SK-MEL-5 (cell line): ENCODE data around the gene SH3GLB1. TPM values are rescaled to one million over a fixed set of nuclear protein-coding genes. Genes with fewer than 3 reads are reported as not detected.
A peak's percentile ranks its signal among the peaks of the same experiment; 100 is the strongest.

Experiments
- DNase-seq: peaks from one replicate; pipeline ENCODE4 v3.0.0-alpha.2; 2016; ENCODE audit warnings: low read depth, low spot score
- in situ Hi-C: cut with HindIII; loops from 2 replicates; pipeline ENCODE4 v1.10.0; 2016; ENCODE audit warnings: low sequenced_read_pairs, high pct_unique_total_duplicates, low pct_unique_long_range_greater_than_20kb
- total RNA-seq: library from RNA; depleted of rRNA; stranded (reverse); fragments of >200 nt; shearing (Covaris generic); gene quantifications from 2 replicates; pipeline ENCODE4 v1.2.3, GENCODE V29; 2014

The SH3GLB1 gene
- total RNA-seq, 1 experiment from 2014 or later, result 18.5 TPM

DNA sequence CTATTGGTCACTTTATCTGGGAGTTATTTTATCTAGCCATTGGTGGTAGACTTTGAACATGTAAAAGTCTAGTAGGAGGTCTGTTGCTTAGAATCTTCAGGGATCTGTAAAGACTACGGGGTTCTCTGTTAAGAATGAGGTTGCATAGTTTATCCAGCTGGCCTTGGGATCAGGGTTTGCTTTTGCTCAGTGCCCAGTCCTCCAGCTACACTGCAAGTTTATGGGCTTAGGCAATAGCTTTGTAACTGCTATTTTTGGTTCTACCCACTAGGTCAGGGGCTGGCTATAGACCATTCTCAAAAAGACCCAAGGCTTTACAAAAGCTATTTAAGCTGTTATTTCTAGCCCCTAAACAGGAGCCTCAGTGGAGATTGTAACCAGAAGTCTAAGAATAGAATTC is 9.8 kb downstream of the SH3GLB1 start:
- in situ Hi-C loops, result no loop called here
- no peak for DNase-seq

DNA sequence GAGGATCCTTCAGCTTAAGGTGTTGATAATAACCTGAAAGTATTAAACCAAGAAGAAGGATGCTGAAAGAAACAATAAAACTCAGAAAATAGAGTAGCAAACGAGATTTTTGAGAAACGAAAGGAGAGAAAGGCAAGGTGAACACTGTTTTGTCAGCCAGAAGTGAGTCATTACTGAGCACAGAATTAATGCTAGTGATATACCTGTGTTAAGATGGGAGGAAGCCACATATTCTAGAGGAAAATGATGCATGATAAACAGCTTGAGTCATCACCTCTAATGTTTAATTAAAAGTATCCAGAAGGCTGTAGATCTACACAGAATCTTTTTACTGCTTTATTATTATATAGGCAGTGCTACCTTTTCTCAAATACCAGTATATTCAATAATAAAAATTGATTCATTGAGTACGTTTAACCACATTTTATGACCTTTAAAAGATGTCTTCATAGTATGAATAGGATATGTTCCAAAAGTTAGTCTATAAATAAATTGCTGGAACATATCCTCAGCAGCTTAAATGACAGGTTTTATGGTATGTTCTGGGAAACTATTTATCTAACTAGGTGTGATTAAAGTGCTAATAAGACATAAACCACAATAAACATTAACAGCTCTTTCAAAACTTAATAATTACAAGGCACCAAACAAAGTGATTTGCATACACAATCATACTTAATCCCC is 10.3 kb downstream of the SH3GLB1 start:
- DNase-seq, result no peak
- in situ Hi-C loops, result no loop called here

DNA sequence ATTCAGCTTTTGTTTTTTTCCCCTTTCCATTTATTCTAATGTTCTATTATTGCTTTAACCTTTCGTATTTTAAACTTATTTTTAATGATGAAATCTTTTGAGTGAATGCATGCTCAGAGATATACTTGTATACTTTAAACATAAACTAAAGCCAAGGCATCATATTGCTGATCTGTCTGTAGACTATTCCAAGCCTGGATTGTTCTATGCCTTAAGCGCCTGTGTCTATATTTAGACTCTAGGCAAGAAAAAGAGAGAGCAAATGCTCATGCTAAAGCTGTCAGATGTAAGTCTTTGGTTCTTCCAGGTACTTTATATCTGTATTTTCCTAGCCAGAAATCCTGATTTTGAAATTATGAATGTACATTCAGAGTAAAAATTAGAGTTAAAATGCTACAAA is 14.4 kb downstream of the SH3GLB1 start:
- no peak for DNase-seq
- in situ Hi-C loops, result no loop called here

DNA sequence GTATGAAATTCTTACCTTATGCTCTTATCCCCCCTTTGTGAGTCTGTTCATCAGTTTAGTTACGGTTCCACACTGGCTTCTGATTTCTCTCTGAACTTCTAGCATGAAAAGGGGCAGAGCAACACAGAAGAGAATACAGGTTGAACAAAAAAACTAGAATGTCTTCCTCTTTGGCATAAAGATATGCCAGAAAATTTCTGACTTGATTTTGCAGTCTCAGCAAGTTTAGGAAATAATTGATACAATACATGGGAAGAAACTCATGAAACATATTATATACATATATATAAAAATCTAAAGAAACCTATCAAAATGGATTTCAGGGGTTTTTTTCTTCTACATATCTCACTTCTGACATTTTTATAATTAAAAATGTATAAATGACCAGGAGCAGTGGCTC is 27.0 kb downstream of the SH3GLB1 start:
- in situ Hi-C loops, result no loop called here
- DNase-seq, result no peak

DNA sequence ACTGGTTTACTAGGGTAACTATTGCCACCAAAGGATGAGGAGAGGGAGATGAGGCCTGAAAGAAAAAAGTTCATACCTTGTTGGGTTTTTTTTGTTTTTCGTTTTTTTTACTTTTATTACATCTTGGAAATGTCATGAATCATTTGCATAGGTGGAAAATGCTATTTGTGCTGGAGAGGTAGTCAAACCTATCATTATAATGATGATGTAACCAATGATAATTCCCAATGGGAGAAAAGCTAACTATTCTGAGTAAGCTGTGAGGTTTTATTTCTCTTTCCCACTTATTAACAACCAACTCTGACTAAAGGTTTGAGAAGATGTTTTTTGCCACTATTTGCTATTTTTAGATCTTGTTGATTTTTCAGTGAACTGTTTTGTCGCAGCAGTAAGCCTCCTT is 29.0 kb downstream of the SH3GLB1 start:
- DNase-seq, result no peak
- in situ Hi-C loops, result no loop called here

DNA sequence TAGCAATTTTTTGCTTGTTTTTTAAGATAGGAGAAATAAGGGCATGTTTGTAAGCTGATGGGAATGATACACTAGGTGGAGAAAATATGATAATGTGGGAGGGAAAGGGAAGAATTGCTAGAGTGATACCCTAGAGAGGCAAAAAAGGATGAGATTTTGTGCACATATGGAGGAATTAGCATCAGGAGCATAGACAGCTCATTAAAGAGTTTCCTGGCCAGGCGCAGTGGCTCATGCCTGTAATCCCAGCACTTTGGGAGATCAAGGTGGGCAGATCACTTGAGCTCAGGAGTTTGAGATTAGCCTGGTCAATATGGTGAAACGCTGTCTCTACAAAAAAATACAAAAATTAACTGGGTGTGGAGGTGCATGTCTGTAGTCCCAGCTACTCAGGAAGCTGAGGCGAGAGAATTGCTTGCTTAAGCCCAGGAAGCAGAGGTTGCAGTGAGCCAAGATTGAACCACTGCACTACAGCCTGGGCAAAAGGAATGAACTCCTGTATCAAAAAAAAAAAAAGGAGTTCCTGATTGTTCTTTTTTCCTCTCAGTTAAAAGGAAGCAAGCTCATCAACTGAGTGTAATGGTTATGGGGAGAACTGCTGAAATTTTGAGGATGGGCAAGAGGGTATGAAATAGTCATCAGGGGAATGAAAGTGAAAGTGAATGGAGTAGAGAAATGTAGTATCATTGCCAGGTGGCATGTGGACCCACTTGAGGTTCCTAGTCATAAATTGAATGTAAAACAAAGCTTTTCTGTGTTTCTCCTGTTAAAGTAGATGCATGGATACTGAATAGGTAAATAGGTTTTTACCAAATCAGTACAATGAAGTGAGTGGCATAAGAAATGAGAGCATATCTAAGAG is 35.5 kb downstream of the SH3GLB1 start:
- DNase-seq, result no peak
- in situ Hi-C loops, result no loop called here

DNA sequence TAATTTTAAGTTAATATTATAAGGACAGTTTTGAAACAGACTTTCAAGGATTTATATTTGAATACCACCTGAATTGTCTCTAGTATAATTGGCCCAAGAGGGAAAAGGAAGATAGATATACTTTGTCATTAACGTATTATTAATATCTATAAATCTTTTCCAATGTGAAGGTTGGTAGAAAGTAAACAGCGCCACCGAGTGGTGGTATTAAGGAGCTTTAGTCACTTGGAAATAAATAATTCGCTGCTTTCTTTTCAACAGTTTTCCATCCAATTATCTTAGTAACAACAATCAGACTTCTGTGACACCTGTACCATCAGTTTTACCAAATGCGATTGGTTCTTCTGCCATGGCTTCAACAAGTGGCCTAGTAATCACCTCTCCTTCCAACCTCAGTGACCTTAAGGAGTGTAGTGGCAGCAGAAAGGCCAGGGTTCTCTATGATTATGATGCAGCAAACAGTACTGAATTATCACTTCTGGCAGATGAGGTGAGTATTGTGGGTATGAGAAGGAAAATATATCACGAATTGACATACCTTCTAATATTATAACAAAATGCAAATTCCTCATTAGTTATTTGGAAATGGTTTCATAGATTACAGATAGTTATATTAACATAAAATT is 37.7 kb downstream of the SH3GLB1 start:
- in situ Hi-C loops, result no loop called here
- peak; percentile 53 for DNase-seq

DNA sequence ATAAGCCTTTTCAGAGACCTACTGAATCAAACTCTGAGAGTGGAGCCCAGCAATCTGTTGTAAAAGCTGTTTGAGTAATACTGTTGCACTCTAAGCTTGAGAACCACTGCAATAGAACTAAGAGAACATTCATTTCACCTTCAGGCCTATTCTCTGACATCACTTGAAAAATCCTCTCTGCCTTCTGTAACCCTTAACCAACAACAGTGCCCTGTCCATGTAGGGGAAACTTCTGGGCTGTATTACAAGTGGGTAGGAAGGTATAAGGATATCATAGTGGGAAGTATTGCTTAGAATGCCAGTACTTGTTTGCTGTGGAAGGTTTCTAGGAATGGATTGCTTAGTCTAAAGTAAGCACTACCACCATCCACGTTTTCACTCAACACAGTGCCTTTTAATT is 42.9 kb downstream of the SH3GLB1 start:
- in situ Hi-C loops, result no loop called here
- no peak for DNase-seq

DNA sequence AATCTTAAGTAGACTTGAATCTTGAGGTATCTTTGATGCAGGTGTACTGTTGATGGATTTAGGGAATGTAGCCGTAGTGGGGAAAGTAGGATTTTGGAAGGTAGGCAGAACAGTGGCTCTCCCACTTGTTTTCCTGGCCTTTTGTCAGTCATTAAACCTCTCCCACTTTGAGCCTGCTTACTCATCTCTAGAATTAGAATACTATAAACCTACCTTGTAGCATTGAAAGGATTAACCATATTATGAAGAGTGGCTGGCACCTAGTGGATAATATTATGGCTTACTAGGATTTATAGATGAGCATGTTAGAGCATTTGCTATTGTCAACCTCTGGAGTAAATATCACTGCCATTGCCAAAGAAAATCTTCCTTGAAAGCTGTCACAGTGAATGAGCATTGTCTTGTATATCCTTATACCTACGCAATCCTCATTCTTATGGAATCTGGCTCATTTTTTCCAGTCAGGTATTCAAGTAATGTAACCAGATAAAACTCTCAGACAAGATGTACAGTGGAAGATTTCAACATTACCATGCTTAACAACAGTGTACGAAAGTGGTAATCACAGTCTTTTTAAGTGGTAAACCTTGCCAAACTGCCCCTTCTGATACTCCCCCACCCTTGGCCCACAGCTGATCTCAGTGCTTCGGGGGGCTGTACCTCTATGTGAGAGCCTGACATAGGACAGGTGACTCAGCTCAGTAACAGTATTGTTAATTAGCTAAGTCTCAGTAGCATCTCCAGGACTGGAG is 44.4 kb downstream of the SH3GLB1 start:
- in situ Hi-C loops, result no loop called here
- no peak for DNase-seq

DNA sequence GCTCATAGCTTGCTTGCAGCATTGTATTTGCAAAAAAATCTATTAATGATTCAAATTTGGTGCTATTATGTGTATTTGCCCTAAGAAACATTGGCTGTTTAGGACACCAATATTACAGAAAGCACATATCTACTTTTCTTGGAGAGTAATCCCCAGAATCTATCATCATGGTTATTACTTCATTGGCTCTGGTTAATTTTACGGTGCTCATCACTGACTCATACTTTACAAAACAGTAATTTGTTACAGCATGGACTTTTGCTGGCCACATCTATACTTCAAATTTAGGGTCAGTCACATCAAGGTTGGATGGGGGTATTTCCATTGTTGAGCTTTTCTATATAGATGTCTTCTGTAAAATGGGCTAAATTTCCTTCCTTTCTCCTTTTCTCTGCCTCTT is 45.7 kb downstream of the SH3GLB1 start:
- in situ Hi-C loops, result no loop called here
- no peak for DNase-seq

DNA sequence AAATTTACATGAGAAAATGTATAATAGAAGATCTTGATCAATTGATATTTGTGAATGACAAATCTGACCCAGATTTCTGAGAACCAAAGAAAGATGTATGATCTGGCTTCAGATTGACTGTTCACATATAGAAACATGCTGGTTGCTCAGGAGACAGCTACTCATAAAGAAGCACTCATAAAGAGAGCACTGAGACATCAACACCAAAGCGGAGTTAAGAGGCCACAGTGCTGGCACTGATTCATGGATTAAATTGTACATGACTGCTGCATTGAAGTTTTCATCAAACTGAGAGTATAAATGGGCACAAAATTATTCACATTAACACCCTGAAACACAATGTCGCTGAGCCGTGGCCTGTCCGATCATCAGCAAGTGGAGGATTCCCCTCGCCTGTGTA is 46.2 kb downstream of the SH3GLB1 start:
- in situ Hi-C loops, result no loop called here
- no peak for DNase-seq

DNA sequence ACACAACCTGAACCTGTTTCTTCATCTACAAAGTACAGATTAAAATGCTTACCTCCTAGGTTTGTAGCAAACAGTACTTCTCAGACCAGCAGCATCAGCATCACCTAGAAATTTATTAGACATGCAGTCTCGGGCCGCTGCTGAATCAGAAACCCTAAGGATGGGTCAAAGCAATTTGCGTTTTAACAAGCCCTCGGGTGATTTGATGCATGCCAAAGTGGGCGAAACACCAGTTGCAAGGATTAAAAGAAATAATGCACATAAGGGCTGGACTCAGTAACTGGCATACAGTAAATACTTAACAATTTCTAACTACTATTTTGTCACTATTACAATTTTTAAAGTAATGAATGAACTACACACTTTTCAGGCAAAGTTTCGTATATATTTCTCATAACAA is 47.5 kb downstream of the SH3GLB1 start:
- DNase-seq, result no peak
- in situ Hi-C loops, result no loop called here

DNA sequence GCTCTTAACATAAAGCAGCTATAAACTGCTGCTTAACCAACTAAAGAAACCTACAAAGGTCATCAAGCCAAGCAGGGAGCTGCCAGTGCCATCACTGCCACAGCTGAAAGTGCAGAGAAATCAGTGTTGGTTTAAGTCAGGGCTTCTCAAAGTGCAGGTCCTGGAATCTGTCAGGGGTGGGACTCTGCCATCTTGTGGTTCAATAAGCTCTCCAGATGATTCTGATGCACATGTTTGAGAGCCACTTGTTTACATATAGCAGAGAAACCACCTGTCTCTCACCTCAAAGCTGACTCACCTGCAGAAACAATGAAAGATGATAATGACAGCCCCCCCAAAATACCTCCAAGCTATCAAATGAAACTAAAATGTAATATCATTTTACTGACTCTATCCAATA is 49.3 kb downstream of the SH3GLB1 start:
- in situ Hi-C loops, result no loop called here
- DNase-seq, result peak; percentile 31

DNA sequence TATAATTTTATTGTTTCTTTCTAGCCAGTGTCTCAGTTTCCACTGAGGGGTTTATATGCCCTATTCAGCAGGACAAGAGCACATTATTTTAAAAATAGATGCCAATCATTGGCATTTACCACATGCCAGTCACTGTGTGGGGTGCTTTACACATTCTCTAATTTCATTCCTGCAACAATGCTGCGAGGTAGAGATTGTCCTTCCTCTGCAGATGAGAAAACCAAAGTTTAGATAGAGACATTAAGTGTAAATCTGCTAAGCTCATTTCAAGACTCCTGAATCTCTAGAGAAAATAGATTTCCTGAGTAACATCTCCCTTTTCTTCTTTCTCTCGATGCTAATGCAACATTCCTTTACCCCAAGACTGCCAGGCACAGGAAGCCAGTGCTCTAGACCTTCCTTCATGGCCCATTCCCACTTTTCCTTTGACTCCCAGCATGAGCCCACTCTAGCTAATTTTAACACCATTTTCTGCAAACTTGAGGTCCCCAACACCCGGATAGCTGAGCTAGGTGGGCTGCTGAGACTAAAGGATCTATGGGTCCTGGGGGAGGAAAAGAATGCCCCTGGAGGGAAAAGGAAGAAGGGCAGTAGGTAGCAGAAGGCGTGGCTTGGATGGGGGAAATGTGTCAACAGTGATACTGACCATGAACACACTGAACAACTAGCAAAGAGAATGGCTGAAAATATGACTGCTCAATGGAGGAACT is 50.0 kb downstream of the SH3GLB1 start:
- in situ Hi-C loops, result no loop called here
- no peak for DNase-seq

DNA sequence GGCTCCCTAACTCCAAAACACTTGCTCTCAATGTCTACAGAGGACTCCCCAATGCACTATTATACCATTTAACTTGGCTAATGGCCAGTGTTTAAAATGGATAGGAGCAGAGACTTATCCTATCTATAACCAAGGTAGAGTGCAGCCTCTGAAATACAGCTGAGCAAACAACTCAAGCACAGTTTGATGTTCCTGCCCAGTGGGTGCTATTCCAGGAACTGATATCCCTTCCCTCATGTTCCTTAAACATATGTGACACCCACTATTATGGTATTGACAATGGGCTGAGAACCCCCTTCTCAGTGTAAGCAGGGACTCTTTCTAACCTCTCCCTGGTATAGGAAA is 51.7 kb downstream of the SH3GLB1 start:
- DNase-seq, result no peak
- in situ Hi-C loops, result no loop called here

DNA sequence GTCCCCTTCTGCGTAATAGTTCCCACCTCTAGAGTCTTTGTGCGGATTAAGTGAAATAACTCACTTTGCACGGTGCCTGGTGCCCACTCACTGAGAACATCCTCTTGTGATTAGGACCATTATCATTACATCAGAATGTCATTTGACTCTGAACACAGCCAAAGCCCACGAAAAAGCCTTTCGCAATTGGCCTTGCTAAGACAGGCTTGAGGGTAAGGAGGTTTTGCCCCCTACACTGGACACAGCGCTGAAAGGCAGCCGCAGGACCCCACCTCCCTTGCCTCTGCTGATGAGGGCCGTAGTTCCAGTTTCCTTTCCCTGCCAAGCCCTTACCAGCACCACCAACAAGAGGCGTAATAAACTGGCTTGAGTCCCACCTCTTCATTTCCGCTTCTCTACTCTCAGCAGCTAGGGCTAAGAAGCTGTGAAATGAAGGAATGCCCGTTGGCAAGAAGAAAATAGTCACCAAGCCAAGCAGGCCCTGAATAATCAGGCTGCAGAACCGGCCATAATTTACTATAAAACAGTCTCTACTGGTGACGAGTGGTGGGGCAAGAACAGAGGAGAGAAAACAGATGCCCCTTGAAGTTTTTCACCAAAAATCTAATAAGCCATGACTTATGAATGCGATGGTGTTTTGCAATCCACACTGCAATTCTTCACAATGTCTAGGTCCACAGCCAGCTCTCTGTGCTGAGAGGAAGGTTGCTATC is 53.1 kb downstream of the SH3GLB1 start:
- no peak for DNase-seq
- in situ Hi-C loops, result no loop called here

DNA sequence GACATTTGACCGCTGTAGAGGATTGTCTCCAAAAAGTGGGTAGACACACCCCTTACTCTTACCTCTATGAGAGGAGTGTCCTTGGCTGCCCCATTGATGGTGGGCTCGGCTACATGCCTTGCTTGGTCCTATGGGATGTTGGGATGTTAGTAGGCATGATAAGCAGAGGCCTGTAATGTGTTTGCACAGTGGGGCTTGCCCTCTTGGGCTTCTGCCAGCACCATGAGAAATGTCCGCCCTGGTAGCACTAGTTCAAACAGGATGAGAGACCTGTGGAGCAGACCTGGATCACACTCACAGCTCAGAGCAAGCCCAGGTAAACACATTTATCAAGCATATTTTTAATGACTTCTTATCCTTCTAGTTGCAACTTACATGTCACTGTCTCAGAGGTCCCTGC is 54.2 kb downstream of the SH3GLB1 start:
- in situ Hi-C loops, result no loop called here
- DNase-seq, result no peak
